HG03575 (cell line): ENCODE data around the gene PPP1R3G.
"Not testable (repeated sequence)": the region's sequence is repeated elsewhere in the genome, so short reads cannot be mapped to it uniquely, and the experiment has no call there.

Experiments
- ATAC-seq: cut with Tn5 transposase; IDR thresholded peaks from one replicate; pipeline ENCODE4 v1.9.1; 2021; ENCODE audit not compliant: unreplicated experiment, insufficient number of reproducible peaks, low FRiP score; ENCODE audit errors: extremely low read depth

Gene PPP1R3G

GRCh38 chr6:5110246-5110645 lies 25.1 kb downstream of the PPP1R3G start:
- no peak for ATAC-seq

GRCh38 chr6:5111626-5112025 lies 26.5 kb downstream of the PPP1R3G start:
- ATAC-seq, result no peak

GRCh38 chr6:5112066-5112799 lies 27.1 kb downstream of the PPP1R3G start:
- no peak for ATAC-seq

DNA sequence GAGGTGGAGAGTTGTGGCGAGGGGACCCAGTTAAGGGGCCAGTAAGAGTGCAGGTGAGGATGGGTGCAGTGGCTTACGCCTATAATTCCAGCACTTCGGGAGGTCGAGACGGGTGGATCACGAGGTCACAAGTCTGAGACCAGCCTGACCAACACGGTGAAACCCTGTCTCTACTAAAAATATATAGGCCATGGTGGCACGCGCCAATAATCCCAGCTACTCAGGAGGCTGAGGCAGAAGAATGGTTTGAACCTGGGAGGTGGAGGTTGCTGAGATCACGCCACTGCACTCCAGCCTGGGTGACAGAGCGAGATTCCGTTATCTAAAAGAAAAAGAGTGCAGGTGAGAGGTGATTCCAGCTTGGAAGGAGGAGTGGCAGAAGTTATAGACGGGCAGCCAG lies 28.0 kb downstream of the PPP1R3G start:
- no peak for ATAC-seq

DNA sequence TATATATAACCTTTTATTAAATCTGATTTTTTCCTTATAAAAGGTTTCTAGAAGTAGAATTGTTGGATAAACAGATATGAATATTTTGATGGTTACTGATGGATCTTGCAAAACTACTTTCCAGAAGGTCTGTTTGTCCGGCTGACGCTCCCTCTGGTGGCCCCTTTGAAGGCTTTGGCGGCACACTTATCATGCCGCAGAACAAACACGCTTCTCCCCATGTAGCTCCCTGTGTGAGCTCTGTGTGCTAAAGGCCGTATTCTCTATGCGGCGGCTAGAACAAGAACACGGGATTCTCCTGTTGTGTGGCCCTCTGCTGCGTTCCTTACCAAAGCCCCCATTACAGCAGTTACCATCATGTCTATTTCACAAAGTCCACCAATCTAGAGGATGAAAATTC lies 30.0 kb downstream of the PPP1R3G start:
- ATAC-seq, result no peak

- no peak for ATAC-seq
Observed at GRCh38 chr6:5116243-5116991, 31.3 kb downstream of the PPP1R3G start.

GRCh38 chr6:5119090-5119951 lies 34.2 kb downstream of the PPP1R3G start:
- no peak for ATAC-seq

DNA sequence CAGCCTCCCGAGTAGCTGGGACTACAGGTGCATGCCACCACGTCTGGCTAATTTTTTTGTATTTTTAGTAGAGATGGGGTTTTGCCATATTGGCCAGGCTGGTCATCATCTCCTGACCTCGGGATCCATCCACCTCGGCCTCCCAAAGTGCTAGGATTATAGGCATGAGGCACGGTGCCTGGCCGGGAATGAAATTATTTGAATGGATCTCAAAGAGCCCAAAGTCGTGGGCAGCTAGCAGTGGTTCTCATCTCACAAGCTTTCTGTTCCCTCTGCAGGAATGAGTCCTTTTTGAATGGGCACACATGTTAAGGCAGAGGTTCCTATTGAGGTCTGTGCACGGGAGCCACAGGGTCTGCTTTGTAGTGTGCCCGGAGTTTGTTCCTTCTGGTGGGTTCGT lies 34.9 kb downstream of the PPP1R3G start:
- ATAC-seq, result no peak

GRCh38 chr6:5120543-5120942 lies 35.4 kb downstream of the PPP1R3G start:
- not testable (repeated sequence) for ATAC-seq

GRCh38 chr6:5121479-5121878 lies 36.3 kb downstream of the PPP1R3G start:
- ATAC-seq, result no peak

DNA sequence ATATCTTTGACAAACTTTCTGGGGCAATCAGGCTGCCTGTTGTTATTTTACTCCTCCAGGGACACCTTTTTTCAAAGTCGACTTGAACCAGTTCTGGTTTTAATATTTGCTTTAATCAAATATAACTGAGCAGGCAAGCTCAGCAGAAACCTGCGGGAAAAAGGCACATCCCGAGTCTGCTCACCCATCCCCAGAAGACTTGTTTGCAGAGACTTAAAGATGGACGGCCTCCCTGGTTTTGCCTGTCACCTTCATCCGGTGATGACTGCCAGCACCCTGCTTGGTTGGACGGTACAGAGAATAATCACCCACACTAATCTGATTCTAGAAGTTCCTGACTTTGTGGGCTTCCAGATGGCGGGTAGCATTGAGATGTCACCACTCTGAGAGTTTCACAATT lies 36.8 kb downstream of the PPP1R3G start:
- ATAC-seq, result no peak

- ATAC-seq, result no peak
Observed at GRCh38 chr6:5122504-5123112, 37.5 kb downstream of the PPP1R3G start.

- no peak for ATAC-seq
Observed at GRCh38 chr6:5123296-5124143, 38.4 kb downstream of the PPP1R3G start.

GRCh38 chr6:5124526-5124925 lies 39.4 kb downstream of the PPP1R3G start:
- ATAC-seq, result no peak

DNA sequence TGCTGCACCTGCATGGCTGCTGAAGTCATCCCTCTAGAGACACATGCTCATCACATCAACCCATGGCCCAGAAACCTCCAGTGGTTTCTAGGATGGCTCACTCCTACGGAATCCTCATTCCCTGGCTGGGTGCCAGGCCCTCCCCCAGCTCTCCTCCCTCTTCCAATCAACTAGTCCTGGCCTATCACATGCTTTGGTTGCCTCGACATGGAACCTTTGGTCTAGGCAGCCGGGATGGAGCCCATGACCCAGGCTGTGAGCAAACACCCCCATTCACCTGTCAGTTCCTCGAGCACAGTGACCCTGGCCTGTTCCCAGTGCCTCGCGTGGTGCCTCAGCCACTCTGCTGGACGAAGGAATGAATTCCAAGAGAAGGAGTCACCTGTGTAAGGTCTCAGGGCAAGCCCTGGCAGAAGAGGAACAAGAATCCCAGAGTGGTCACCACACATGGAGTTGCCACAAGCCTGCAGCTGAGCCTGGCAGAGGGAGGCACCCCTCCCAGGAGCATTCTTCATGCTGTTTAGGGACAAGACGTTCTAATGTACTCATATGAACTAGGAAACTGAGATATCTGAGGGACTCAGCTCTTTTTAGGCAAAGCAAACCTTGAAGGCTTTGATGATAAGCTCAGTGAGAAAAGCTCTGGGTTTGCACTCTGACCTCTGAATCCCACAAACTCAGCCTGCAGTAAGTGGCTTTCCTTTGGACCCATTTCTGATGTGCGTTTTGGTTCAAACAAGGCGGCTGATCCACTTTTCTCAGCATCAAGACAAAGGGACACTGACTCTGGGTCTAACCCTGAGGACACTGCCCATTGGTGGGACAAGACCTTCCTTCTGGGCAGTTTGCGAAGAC lies 40.2 kb downstream of the PPP1R3G start:
- no peak for ATAC-seq

DNA sequence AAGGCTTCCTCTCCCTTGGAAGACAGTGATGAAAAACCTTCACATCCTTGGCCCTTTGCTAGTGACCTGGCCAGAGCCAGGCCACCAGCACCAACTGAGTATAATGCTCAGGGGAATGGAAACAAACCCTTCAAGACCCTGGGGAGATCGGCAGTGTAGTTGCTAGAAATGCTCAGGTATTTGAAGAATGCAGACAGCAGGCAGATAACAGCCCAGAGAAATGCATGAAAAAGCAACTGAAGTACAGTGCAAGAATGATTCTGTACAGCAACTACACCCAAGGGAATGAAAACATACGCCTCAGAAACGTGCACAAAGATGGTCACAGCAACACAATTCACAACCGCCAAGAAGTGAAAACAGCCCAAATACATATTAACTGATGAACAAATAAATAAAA lies 41.1 kb downstream of the PPP1R3G start:
- ATAC-seq, result no peak

- ATAC-seq, result no peak
Observed at GRCh38 chr6:5127106-5127687, 42.1 kb downstream of the PPP1R3G start.
